ENCODE data around the gene EHHADH.

The EHHADH gene

GRCh38 chr3:185151101-185151963 lies 102.5 kb downstream of the EHHADH start:
- in situ Hi-C loops (cut with HindIII; ENCODE audit: low sequenced_read_pairs): loop anchor here (5.0 kb wide), 1 partner anchor 54 kb away; no protein-coding TSS in a partner anchor

GRCh38 chr3:185150561-185150960 lies 103.3 kb downstream of the EHHADH start:
- in situ Hi-C loops (cut with HindIII; ENCODE audit: low sequenced_read_pairs): loop anchor here (5.0 kb wide), 1 partner anchor 53 kb away; no protein-coding TSS in a partner anchor

- in situ Hi-C loops (cut with HindIII; ENCODE audit: low sequenced_read_pairs): no loop called here
These were observed 104.3 kb downstream of the EHHADH start for GRCh38 chr3:185149591-185149990.

- in situ Hi-C loops (cut with HindIII; ENCODE audit: low sequenced_read_pairs): no loop called here
These were observed 108.3 kb downstream of the EHHADH start for GRCh38 chr3:185145511-185145910.

GRCh38 chr3:185144784-185145183 lies 109.1 kb downstream of the EHHADH start:
- in situ Hi-C loops (cut with HindIII; ENCODE audit: low sequenced_read_pairs): no loop called here

Measured in endothelial cell of hepatic sinusoid (primary cell).